ENCODE results near the gene TRIP11.

DNA sequence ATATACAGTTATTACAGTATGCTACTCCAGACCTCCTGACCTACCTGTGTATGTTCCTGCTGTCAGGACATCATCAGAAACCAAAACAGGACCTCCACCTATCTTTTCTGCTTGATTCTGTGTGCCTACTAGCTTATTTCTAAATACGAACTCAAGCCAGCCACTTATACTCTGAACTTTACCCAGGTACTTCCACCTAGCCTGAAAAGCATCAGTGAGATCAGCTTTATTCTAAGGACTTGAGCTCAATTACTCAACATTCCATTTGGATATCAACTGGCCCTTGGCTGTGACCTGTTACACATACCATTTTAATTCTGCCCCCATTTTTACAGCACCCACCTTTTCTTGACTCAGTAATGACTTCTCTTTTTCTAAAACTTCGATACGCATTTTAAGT is 29.2 kb downstream of the TRIP11 start:
- TF ChIP-seq POLR2AphosphoS5 (IDR thresholded peaks at IDR 0.05) (no peak), CTCF (IDR thresholded peaks at IDR 0.05) (no peak), POLR2A (IDR thresholded peaks at IDR 0.05) (no peak)

Data from breast epithelium (tissue), 3 donors.